Measurements from ENCODE around the gene OR6C75.

DNA sequence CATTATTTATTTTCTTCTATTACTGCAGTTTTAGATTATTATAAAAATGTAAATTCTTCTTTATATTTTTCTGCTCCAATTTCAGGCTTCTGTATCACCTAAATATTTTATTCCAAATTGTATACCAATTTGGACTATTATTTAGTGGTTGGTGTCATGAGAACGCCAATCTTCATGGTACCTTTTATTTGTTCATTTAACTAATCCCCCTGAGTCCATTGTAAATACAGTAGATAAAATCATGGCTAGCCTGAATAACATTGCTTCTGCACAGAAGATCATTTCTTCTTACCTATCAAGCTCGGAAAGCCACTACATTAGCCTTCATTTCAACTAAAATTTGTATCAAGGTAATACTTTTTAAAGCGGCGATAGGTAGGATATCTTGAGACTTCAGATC lies at the start of gene OR6C75:
- TF ChIP-seq OSR2 (tag by site-specific recombination; IDR thresholded peaks at IDR 0.05), result no peak
- TF ChIP-seq ZNF274 (IDR thresholded peaks at IDR 0.05; ENCODE audit: low read length), result no peak
- no peak for TF ChIP-seq ZNF274 (tag by site-specific recombination; IDR thresholded peaks at IDR 0.05; ENCODE audit: borderline replicate concordance)
- no peak for TF ChIP-seq ZNF404 (tag by site-specific recombination; IDR thresholded peaks at IDR 0.05)
